ENCODE data around the gene DCHS1. TPM values are rescaled to one million over a fixed set of nuclear protein-coding genes. Genes with fewer than 3 reads are reported as not detected.
A peak's percentile ranks its signal among the peaks of the same experiment; 100 is the strongest.

DCHS1 gene
- polyA plus RNA-seq, 1 experiment: 8.7 TPM

- TF ChIP-seq, protein P1, sequence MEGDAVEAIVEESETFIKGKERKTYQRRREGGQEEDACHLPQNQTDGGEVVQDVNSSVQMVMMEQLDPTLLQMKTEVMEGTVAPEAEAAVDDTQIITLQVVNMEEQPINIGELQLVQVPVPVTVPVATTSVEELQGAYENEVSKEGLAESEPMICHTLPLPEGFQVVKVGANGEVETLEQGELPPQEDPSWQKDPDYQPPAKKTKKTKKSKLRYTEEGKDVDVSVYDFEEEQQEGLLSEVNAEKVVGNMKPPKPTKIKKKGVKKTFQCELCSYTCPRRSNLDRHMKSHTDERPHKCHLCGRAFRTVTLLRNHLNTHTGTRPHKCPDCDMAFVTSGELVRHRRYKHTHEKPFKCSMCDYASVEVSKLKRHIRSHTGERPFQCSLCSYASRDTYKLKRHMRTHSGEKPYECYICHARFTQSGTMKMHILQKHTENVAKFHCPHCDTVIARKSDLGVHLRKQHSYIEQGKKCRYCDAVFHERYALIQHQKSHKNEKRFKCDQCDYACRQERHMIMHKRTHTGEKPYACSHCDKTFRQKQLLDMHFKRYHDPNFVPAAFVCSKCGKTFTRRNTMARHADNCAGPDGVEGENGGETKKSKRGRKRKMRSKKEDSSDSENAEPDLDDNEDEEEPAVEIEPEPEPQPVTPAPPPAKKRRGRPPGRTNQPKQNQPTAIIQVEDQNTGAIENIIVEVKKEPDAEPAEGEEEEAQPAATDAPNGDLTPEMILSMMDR (IDR thresholded peaks at IDR 0.05; ENCODE audit: low read depth, low read length): no peak
- no peak overlapping the region for H3K4me3 ChIP-seq (ENCODE audit: low read depth, low read length)
- H3K27me3 ChIP-seq (ENCODE audit: control insufficient read depth, insufficient read depth, low read length): no peaks in the 10 kb centered on the region
- H3K27ac ChIP-seq (ENCODE audit: low read depth, low read length): no peak overlapping the region
- DNase-seq (ENCODE audit: low read depth, low spot score): no peak
- POLR2A ChIA-PET: no interaction called here
- peaks cover 3% of the 10 kb centered on the region; the same call in 1 of the 2 replicates for H3K9me3 ChIP-seq (ENCODE audit: control insufficient read depth, insufficient read depth, low read length)
- CTCF ChIA-PET: interaction anchor here (0.9 to 4.4 kb wide), 7 partner anchors 9 to 166 kb away, joined by 3 to 35 read pairs (median 4); partner anchors contain the start of genes MRPL17 and TPP1
These were observed 16.4 kb upstream of the DCHS1 start for GRCh38 chr11:6671991-6672390.

GRCh38 chr11:6670202-6670830 is 14.7 kb upstream of the DCHS1 start:
- POLR2A ChIA-PET: no interaction called here
- Histone ChIP-seq H3K4me3 (ENCODE audit: low read depth, low read length) (no peak overlapping the region), H3K27me3 (ENCODE audit: control insufficient read depth, insufficient read depth, low read length) (no peaks in the 10 kb centered on the region), H3K27ac (ENCODE audit: low read depth, low read length) (no peak overlapping the region), H3K9me3 (ENCODE audit: control insufficient read depth, insufficient read depth, low read length) (peaks cover 3% of the 10 kb centered on the region; the same call in 1 of the 2 replicates)
- CTCF ChIA-PET: no interaction called here
- no peak for DNase-seq (ENCODE audit: low read depth, low spot score)
- TF ChIP-seq, protein P1 (IDR thresholded peaks at IDR 0.05; ENCODE audit: low read depth, low read length): no peak

DNA sequence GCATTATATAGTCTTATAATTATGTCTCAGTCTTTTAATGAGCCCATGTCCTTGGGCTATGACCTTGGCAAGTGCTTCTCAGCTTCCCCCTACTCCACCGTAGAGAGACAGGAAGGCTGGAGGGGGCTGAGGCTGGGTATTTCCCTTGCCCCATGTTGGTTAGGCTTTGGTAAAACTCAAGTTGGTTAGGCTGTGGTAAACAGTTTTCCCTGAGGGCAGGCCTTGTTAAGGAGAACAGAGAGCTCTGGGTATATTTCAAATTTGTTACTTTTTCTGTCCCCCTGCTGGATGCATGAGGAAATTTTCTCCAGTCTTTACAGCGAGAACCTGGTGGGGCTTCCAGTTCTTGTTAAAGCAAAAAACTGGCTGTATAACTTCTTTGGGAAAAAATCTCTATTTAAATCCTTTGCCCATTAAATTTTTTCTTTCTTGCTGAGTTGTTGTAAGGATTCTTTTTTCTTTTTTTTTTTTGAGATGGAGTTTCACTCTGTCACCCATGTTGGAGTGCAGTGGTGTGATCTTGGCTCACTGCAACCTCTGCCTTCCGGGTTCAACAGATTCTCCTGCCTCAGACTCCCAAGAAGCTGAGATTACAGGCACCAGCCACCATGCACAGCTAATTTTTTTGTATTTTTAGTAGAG is 12.2 kb upstream of the DCHS1 start:
- Histone ChIP-seq H3K27ac (ENCODE audit: low read depth, low read length) (no peak overlapping the region), H3K9me3 (ENCODE audit: control insufficient read depth, insufficient read depth, low read length) (peaks cover 3% of the 10 kb centered on the region; the same call in 1 of the 2 replicates), H3K27me3 (ENCODE audit: control insufficient read depth, insufficient read depth, low read length) (no peaks in the 10 kb centered on the region), H3K4me3 (ENCODE audit: low read depth, low read length) (no peak overlapping the region)
- ChIA-PET CTCF (interaction anchor here (0.7 to 2.7 kb wide), 21 partner anchors 9 to 304 kb away, joined by 3 to 23 read pairs (median 4); partner anchors contain the start of genes MRPL17 and TPP1), POLR2A (no interaction called here)
- DNase-seq (ENCODE audit: low read depth, low spot score): no peak
- TF ChIP-seq, protein P1 (IDR thresholded peaks at IDR 0.05; ENCODE audit: low read depth, low read length): peak; percentile 53

DNA sequence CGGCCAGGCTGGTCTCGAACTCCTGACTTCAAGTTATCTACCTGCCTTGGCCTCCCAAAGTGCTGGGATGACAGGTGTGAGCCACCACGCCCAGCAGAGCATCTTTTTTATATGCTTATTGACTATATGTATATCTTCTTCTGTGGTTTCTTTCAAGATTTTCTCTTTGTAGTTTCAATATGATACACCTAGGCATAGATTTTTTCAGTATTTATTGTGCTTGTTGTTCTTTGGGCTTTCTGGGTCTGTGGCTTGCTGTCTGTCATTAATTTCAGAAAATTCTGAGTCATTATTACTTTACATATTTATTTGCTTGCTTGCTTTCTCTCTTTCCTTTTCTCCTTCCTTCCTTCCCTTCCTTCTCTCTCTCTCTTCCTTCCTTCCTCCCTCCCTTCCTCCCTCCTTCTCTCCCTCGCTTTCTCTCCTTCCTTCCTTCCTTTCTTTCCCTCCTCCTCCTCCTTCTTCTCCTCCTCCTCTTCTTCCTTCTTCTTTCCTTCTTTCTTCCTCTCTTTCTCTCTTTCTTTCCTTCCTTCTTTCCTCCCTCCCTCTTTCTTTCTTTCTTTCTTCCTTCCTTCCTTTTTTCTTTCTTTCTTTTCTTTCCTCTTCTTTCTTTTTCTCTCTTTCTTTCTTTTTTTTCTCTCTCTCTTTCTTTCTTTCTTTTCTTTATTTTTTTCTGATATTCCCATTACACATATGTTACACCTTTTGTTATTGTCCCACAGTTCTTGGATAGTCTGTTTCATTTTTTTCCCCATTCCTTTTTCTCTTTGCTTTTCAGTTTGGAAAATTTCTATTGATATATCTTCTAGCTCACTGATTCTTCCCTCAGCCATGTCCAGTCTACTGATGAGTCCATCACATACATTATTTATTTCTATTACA is 10.9 kb upstream of the DCHS1 start:
- Histone ChIP-seq H3K4me3 (ENCODE audit: low read depth, low read length) (no peak overlapping the region), H3K27me3 (ENCODE audit: control insufficient read depth, insufficient read depth, low read length) (no peaks in the 10 kb centered on the region), H3K27ac (ENCODE audit: low read depth, low read length) (no peak overlapping the region), H3K9me3 (ENCODE audit: control insufficient read depth, insufficient read depth, low read length) (peaks cover 3% of the 10 kb centered on the region; the same call in 1 of the 2 replicates)
- POLR2A ChIA-PET: no interaction called here
- TF ChIP-seq, protein P1 (IDR thresholded peaks at IDR 0.05; ENCODE audit: low read depth, low read length): no peak
- CTCF ChIA-PET: interaction anchor here (0.7 to 2.7 kb wide), 10 partner anchors 8 to 288 kb away, joined by 4 to 23 read pairs (median 6); partner anchors contain the start of gene MRPL17
- no peak for DNase-seq (ENCODE audit: low read depth, low spot score)

Measured in AG04450 (cell line).